Measurements from ENCODE around the gene DAB1.

DAB1 gene

GRCh38 chr1:57410508-57410907 lies 13.4 kb downstream of the DAB1 start:
- no peak for DNase-seq

- DNase-seq: no peak
These were observed 15.9 kb downstream of the DAB1 start for GRCh38 chr1:57407928-57408327.

- DNase-seq: no peak
These were observed 17.4 kb downstream of the DAB1 start for GRCh38 chr1:57406428-57406970.

DNA sequence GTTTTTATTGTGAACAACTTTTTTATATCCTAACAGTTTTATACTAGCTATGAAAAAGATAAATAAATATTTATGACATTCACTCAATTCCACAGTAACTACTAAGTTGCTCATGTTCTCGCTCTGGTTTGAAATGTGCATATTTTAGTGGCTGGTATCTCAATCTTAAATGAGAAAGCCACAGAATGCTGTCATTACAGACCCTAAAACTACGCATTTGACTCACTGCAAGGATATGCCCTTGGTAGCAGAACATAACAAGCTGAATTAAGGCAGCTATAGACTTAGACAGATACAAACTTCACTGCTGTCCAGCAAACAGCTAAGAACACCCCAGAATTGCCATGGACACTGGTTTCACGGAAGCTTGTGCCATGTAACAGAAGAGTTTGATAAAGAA lies 19.0 kb downstream of the DAB1 start:
- no peak for DNase-seq

DNA sequence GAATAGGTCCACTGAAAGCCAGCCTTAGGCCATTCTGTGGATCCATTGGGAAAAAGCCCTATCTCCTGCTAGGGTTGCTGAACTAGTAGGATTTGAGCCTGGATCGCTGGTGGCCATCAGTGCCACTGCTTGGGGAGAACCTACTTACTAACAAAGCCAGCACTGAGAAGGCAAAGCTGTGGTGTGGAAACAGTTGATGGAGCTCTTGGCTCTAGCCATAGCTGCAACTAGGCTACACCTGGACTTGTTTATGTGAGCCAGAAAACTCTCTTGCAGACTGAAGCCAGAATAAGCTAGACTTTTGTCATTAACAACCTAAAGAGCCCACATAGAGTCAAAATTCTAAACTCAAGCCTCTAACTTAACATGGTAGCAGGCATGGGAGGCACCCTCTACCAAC lies 20.7 kb downstream of the DAB1 start:
- no peak for DNase-seq

- no peak for DNase-seq
These were observed 22.2 kb downstream of the DAB1 start for GRCh38 chr1:57401671-57402070.

GRCh38 chr1:57400048-57400447 lies 23.8 kb downstream of the DAB1 start:
- DNase-seq: no peak

DNA sequence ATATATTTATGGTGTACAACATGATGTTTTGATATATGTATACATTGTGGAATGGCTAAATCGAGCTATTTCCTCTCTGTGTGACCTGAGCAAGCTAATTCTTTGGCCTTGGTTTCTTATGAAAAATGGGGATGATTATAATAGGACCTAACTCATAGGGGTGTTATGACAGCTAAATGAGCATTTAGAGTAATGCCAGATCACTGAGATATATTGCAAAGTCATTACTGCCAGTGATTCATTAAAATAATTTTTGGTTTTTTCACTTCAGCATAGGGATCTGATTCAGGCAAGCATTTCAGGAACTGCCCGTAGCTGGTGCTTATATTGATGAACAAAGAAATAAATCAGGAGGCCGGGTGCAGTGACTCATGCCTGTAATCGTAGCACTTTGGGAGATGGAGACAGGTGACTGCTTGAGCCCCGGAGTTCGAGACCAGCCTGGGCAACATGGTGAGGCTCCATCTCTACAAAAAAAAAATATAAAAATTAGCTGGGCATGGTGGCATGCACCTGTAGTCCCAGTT lies 30.7 kb downstream of the DAB1 start:
- DNase-seq: no peak

GRCh38 chr1:57385336-57385735 lies 38.5 kb downstream of the DAB1 start:
- no peak for DNase-seq

DNA sequence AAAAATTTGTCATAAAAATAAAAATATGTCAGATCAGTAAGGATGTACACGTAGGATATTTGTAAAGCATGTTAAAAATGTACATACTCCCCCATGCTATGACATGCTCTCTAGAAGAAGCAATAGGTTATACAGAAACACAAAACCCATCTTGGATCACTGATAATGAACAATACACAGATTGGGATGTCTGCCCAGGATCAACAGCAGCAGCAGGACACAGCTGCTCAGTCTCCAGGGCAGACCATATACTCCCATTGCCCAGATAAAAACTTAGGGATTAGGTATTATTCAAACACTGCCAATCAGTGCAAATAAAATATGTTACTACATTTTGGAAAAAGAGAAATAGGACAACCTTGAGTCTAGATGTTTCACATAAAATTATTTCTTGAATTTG lies 39.0 kb downstream of the DAB1 start:
- no peak for DNase-seq

DNA sequence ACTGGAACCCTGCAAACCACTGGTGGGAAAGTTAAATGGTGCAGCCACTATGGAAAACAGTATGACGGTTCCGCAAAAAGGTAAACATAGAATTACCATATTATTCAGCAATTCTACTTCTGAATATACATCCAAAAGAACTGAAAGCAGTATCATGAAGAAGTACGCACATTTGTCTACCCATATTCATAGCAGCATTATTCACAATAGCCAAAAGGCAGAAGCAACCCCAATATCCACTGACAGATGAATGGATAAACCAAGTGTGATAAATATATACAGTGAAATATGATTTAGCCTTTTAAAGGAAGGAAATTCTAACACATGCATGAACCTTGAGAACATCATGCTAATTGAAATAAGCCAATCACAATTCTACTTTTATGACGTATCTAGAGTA lies 39.6 kb downstream of the DAB1 start:
- DNase-seq: no peak

GRCh38 chr1:57381871-57382270 lies 42.0 kb downstream of the DAB1 start:
- DNase-seq: no peak

DNA sequence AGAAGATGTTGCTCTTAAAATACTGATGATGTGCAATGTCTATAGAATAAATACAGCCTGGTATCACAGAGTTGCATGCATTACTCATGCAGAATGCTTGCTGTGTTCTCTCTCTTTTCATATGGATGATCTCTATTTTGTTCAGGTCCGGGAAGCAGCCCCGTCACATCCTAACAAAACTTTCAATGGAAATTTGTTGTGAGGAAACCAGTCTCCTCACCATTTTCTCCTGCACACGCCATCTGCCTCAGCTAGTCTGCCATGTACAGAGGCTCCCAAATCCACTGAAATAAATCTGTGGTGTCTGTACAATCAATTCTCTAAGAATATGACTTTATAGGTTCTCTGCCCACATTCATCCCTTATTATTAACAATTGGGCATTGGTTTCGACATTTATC lies 42.4 kb downstream of the DAB1 start:
- DNase-seq: no peak

DNA sequence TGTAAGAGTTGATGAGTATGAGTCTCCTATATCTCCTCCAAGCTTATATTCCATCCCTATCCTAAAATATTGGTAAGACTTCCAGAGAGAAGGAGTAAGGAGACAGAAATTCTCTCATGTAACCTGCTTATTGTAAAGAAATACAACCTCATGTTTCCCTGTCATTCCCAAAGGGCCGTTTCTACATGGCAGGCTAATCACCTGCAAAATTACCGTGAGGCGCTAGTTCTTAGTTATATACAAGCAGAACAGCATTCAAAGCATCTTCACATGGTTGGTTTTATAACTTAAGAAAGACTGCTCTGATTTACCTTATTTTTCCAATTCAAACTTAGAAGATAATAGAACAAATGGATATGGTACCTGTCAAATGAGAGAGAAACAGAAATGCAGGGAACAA lies 42.9 kb downstream of the DAB1 start:
- DNase-seq: no peak

- no peak for DNase-seq
These were observed 45.3 kb downstream of the DAB1 start for GRCh38 chr1:57378534-57378933.

- no peak for DNase-seq
These were observed 46.3 kb downstream of the DAB1 start for GRCh38 chr1:57377339-57378139.

DNA sequence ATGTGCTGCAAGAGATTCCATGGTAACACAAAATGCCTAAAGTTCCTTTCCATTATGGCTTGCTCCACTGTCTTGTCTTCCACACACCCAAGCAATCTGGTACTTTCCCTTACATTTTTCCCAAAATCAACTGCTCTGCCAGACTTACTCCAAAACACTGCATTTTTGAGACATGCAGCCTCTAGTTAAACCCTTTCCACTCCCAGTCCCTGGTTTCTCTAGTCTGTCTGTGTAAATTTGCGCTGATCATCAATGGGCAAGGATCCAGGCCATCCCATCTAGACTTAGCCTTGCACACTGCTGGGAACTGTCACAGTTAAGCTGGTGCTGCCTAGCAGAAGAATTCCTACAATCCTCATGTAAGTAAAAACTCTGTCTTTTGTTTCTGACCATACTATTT lies 47.8 kb downstream of the DAB1 start:
- no peak for DNase-seq

GRCh38 chr1:57369889-57370288 lies 54.0 kb downstream of the DAB1 start:
- no peak for DNase-seq

- no peak for DNase-seq
These were observed 55.9 kb downstream of the DAB1 start for GRCh38 chr1:57367945-57368344.

GRCh38 chr1:57363643-57364042 lies 60.2 kb downstream of the DAB1 start:
- DNase-seq: no peak

GRCh38 chr1:57363165-57363564 lies 60.7 kb downstream of the DAB1 start:
- DNase-seq: no peak

- DNase-seq: no peak
These were observed 61.4 kb downstream of the DAB1 start for GRCh38 chr1:57362480-57362879.

GRCh38 chr1:57361516-57361915 lies 62.3 kb downstream of the DAB1 start:
- DNase-seq: no peak

DNA sequence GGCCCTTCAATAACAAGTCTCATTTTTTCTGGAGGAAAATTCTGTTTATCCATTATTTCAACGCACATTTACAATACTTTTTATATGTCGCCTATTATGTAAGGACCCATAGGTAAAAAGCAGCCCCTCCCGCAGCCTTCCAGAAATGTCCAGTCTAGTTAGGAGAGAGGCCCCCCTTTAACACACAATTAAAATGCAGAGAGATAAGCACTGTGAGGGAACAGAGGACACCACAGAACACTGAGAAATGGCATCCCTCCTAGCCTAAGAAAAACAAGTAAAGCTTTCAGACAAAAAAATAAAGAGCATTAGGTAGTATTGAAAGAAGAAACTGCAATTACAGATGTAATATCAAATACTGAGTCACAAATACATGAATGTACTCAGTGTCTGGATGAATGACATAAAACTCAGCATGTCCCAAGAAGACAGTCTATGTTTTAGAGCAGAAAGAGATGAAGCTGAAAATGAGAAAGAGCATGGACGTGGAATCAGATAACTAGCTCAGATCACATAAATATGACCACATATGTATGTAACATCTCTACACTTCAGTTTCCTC lies 62.9 kb downstream of the DAB1 start:
- no peak for DNase-seq
